Measurements from ENCODE around the gene RRP1. TPM values are rescaled to one million over a fixed set of nuclear protein-coding genes. Genes with fewer than 3 reads are reported as not detected.

Gene RRP1
- total RNA-seq, 2 donors from 2014 or later, result 21.3 to 34.3 TPM

GRCh38 chr21:43815991-43816390 is 26.6 kb downstream of the RRP1 start:
- H3K36me3 ChIP-seq, result no peaks in the 10 kb centered on the region
- no peak overlapping the region for H3K27ac ChIP-seq
- no peaks in the 10 kb centered on the region for H3K9me3 ChIP-seq
- peaks cover 0 to 14% of the 10 kb centered on the region in 2 donors for H3K4me1 ChIP-seq (ENCODE audit: control insufficient read depth in 1 of 2, low read depth in 2 of 2)
- H3K4me3 ChIP-seq, result no peak overlapping the region
- TF ChIP-seq CTCF (IDR thresholded peaks at IDR 0.05), result no peak
- DNase-seq (ENCODE audit: low spot score), result no peak
- ATAC-seq (ENCODE audit: insufficient number of reproducible peaks, low FRiP score, low read depth), result no peak
- H3K27me3 ChIP-seq (replicated peaks; ENCODE audit: insufficient read depth), result no peaks in the 10 kb centered on the region

GRCh38 chr21:43816611-43817071 is 27.3 kb downstream of the RRP1 start:
- Histone ChIP-seq H3K9me3 (no peaks in the 10 kb centered on the region), H3K27ac (no peak overlapping the region), H3K4me1 (ENCODE audit: control insufficient read depth in 1 of 2, low read depth in 2 of 2) (peaks cover 0 to 8% of the 10 kb centered on the region in 2 donors), H3K36me3 (no peaks in the 10 kb centered on the region), H3K4me3 (no peak overlapping the region), H3K27me3 (replicated peaks; ENCODE audit: insufficient read depth) (no peaks in the 10 kb centered on the region)
- ATAC-seq (ENCODE audit: insufficient number of reproducible peaks, low FRiP score, low read depth) (no peak), DNase-seq (ENCODE audit: low spot score) (no peak)
- no peak for TF ChIP-seq CTCF (IDR thresholded peaks at IDR 0.05)

- no peak for DNase-seq (ENCODE audit: low spot score)
- Histone ChIP-seq H3K9me3 (no peaks in the 10 kb centered on the region), H3K4me3 (no peak overlapping the region), H3K4me1 (ENCODE audit: control insufficient read depth in 1 of 2, low read depth in 2 of 2) (peaks cover 0 to 3% of the 10 kb centered on the region in 2 donors), H3K27ac (no peak overlapping the region), H3K27me3 (replicated peaks; ENCODE audit: insufficient read depth) (no peaks in the 10 kb centered on the region), H3K36me3 (no peaks in the 10 kb centered on the region)
- no peak for ATAC-seq (ENCODE audit: insufficient number of reproducible peaks, low FRiP score, low read depth)
- no peak for TF ChIP-seq CTCF (IDR thresholded peaks at IDR 0.05)
Measured at GRCh38 chr21:43817157-43818086, 28.0 kb downstream of the RRP1 start.

GRCh38 chr21:43818685-43819084 is 29.3 kb downstream of the RRP1 start:
- no peaks in the 10 kb centered on the region for H3K4me1 ChIP-seq (ENCODE audit: control insufficient read depth in 1 of 2, low read depth in 2 of 2)
- no peak overlapping the region for H3K4me3 ChIP-seq
- ATAC-seq (ENCODE audit: insufficient number of reproducible peaks, low FRiP score, low read depth), result no peak
- H3K9me3 ChIP-seq, result no peaks in the 10 kb centered on the region
- H3K27me3 ChIP-seq (replicated peaks; ENCODE audit: insufficient read depth), result no peaks in the 10 kb centered on the region
- no peak for TF ChIP-seq CTCF (IDR thresholded peaks at IDR 0.05)
- H3K27ac ChIP-seq, result no peak overlapping the region
- H3K36me3 ChIP-seq, result no peaks in the 10 kb centered on the region
- DNase-seq (ENCODE audit: low spot score), result no peak

GRCh38 chr21:43819511-43820405 is 30.4 kb downstream of the RRP1 start:
- TF ChIP-seq CTCF (IDR thresholded peaks at IDR 0.05), result no peak

More at GRCh38 chr21:43819511-43820405, 30.4 kb downstream of the RRP1 start:
- no peaks in the 10 kb centered on the region for H3K9me3 ChIP-seq
- H3K27ac ChIP-seq, result no peak overlapping the region
- no peak for ATAC-seq (ENCODE audit: insufficient number of reproducible peaks, low FRiP score, low read depth)
- H3K27me3 ChIP-seq (replicated peaks; ENCODE audit: insufficient read depth), result no peaks in the 10 kb centered on the region
- no peaks in the 10 kb centered on the region for H3K36me3 ChIP-seq
- no peak overlapping the region for H3K4me3 ChIP-seq
- DNase-seq (ENCODE audit: low spot score), result no peak
- H3K4me1 ChIP-seq (ENCODE audit: control insufficient read depth in 1 of 2, low read depth in 2 of 2), result no peaks in the 10 kb centered on the region
